NCI-H2107 treated with DMSO at 0.1 percent for 48 hours (cell line): ENCODE data around the gene TEKT4.
"Not testable (repeated sequence)": the region's sequence is repeated elsewhere in the genome, so short reads cannot be mapped to it uniquely, and the experiment has no call there.

Source experiments
- DNase-seq: peaks from one replicate; lab custom pipeline; 2025; ENCODE audit not compliant: unreplicated experiment; lab: John Stamatoyannopoulos, UW

TEKT4 gene, protein sequence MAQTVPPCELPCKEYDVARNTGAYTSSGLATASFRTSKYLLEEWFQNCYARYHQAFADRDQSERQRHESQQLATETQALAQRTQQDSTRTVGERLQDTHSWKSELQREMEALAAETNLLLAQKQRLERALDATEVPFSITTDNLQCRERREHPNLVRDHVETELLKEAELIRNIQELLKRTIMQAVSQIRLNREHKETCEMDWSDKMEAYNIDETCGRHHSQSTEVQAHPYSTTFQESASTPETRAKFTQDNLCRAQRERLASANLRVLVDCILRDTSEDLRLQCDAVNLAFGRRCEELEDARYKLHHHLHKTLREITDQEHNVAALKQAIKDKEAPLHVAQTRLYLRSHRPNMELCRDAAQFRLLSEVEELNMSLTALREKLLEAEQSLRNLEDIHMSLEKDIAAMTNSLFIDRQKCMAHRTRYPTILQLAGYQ

DNA sequence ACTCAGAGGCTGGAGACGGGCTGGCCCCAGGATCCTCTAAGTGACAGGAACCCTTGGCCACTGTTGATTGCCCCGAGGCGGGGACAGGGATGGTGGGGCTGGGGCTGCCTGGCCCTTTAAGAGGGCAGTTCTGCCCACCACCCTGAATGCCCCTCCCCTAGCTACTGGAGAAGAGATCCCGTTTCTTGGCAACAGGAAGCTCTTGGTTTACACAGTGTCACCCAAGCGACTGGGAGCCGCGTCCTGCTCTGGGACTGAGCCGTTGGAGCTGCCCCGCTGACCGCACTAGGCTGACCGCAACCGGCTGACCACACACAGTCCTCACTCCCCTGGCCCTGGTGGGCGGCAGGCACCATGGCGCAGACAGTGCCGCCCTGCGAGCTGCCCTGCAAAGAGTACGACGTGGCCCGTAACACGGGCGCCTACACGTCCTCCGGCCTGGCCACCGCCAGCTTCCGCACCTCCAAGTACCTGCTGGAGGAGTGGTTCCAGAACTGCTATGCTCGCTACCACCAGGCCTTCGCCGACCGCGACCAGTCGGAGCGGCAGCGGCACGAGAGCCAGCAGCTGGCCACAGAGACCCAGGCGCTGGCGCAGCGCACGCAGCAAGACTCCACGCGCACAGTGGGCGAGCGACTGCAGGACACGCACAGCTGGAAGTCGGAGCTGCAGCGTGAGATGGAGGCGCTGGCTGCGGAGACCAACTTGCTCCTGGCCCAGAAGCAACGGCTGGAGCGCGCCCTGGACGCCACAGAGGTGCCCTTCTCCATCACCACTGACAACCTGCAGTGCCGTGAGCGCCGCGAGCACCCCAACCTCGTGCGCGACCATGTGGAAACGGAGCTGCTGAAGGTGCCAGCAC lies at the start of gene TEKT4:
TSS of gene TEKT4 (plus strand) at position 205 of the 862 bp plus-strand sequence. CDS start at position 355, 150 bp downstream.
- DNase-seq = no peak

DNA sequence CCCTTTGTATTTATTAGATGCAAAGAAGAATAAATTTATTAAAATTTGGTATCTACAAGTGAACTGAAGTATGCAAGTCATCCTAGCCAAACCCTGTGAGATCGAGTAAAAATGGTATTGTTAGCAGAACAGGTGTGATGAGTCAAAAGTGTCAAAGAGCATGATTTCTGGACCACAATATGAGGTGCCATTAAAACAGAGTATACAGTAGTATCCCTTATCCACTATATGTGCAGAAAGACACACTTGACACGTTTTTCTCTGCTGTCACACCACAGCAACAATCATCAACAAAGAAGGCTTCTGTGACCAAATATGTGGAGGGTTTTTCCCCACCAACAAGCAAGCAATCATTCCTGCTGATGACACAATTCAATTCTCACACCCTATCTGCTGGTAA lies 32.0 kb upstream of the TEKT4 start:
- not testable (repeated sequence) for DNase-seq

DNA sequence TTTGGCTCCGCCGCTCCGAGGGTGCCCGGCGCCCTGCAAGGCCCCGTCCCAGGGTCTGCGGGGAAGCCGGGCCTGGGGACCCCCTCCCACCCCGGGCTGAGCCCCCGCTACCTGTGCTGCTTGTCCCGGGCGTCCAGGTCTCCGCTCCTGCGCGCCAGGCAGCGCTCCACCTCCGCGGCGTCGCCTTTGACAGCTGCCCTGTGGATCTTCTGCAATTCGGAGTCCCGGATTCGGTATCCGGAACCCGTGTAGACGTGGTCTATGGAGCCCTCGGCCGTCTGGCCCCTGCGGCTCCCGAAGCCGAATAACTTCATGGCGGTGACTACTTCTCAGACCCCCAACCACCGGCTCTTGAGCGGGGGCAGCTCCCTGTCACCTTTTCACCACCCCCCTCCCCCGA lies 14.4 kb upstream of the TEKT4 start:
- DNase-seq = not testable (repeated sequence)

DNA sequence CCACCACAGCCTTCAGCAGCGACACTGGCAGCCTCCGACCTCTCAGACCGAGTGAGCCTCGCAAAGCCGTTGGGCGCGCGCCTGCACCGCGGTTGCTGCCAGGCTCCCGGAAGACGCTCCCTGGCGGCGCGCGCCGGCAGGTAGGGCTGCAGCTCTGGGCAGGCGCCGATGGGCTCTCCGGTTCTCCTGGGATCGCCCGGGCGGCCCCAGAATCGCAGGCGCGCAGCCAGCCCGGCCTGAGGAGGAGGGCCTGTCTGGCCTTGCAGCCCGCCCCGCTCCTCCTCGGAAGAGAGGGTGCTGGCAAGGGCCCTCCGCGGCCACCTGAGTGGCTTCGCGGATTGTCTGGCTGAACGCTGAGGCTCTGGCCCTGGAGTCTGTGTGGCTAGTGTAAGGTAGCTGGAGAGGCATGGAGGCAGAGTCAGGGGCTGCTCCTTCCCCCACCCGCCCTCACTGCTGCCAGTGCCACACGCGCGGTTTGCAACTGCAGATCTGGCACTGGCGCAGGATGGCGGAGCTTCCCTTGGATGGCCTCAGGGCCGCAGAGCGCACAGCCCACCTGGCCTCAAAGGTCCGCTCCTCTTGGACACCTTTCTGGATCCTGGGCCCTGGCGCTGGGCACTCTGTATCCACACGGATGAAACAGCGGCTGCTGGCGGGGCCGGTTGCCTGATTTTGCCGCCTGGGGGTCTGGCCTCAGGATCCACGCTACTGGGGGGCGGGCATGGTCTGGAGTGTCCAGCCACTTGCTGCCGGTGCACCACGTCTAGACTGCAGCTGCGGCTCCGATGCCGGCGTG lies 13.7 kb upstream of the TEKT4 start:
- DNase-seq = not testable (repeated sequence)

DNA sequence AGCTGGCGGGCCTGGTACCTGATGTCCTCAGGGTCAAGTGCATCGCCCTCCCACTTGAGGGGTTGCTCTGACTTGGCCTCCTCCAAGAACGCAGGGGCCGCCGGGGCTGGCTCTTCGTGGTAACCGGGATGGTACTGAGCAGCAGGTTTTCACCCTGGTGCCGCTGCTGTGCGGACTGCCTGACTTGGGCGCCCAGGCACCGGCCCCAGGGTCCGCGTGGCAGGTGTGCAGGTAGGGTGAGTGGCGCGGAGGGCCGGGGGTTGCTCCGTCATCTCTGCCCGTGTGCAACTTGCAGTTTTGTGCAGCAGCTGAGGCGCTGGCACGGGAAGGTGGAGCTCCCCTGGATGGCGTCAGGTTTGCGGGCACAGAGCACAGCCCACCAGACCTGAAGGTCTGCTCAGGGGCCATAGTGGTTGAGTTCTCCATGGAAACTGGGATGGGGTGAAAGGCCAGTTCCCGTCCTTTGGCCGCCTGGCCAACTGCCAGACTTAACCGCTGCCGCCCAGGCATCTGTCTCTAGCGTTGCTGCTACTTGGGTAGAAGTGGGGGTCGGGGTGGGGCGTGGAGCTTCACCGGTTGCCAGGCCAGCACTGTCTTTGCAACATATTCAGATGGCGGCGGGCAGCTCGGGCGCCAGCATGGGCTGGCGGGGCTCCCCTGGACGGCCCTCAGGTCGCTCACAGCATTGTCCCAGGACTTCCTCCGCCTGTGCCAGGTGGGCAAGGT lies 12.9 kb upstream of the TEKT4 start:
- not testable (repeated sequence) for DNase-seq

DNA sequence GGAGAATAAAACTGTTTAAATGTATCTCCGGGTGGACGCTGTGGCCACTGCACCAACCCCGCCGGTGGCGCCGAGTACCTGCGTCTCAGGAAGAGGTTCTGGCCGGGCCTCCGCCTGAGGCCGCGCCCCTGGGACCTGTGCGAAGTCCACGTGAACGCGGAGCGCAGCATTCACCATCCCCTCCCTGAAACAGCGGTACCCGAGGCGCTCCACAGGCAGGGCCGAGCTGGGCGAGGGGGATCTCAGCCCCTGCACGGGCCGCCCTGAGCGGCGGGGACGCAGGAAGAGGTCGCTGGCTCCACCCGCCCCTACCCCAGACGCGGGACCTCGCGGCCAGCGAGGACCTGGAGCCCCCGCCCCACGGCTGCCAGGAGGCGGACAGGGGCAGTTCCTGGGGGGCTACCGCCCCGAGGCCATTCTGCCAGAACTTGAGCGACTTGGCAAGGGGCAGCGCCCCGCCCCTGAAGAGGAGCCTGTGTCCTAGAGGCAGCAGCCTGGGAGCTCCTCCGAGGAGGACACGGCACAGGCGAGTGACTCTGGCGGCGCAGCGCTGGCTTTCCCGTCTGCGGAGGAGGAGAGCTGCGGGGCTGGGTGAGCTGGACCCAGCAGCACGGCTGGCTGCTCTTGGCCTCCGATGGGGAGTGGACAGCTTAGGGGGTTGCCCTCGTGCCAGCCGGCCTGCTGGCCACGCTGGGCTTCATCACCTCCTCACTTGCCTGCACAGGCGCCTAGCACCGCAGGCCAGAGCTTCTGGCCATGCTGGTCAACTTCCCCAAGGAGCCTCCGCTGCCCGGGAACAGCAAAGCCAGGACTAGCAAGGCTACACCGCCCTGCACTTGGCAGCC lies 9.7 kb upstream of the TEKT4 start:
- DNase-seq = no peak

DNA sequence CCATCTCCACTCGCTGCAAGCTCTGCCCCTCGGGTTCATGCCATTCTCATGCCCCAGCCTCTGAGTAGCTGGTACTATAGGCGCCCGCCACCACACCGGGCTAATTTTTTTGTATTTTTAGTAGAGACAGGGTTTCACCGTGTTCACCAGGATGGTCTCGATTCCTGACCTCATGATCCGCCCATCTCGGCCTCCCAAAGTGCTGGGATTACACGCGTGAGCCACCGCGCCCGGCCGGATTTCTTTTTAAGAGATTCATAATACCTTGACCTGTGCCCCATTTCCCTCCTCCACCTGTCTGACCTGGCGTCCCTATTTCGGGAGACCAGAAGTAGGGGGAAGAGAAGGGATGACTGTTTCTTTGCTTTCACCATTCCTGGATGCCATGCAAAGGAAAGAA lies 8.3 kb upstream of the TEKT4 start:
- not testable (repeated sequence) for DNase-seq

DNA sequence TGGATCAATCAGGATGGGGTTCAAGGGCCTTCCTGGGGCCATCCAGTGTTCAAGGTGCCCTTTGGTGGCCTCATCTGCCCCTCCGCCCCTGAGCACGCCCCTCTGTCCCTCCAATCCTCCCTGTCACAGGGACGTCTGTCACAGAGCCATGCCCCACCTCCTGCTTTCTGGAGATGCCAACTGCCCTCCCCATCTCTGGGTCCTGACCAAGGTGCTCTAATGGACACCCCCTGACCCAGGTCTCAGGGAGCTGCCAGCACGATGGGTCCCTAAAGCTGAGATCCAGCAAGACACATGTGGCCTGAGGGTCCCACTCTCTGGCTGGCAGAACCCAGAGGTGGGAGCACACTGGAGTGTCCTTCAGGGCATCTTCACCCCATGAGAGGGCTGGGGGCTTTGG lies 2.1 kb upstream of the TEKT4 start:
- DNase-seq = no peak

DNA sequence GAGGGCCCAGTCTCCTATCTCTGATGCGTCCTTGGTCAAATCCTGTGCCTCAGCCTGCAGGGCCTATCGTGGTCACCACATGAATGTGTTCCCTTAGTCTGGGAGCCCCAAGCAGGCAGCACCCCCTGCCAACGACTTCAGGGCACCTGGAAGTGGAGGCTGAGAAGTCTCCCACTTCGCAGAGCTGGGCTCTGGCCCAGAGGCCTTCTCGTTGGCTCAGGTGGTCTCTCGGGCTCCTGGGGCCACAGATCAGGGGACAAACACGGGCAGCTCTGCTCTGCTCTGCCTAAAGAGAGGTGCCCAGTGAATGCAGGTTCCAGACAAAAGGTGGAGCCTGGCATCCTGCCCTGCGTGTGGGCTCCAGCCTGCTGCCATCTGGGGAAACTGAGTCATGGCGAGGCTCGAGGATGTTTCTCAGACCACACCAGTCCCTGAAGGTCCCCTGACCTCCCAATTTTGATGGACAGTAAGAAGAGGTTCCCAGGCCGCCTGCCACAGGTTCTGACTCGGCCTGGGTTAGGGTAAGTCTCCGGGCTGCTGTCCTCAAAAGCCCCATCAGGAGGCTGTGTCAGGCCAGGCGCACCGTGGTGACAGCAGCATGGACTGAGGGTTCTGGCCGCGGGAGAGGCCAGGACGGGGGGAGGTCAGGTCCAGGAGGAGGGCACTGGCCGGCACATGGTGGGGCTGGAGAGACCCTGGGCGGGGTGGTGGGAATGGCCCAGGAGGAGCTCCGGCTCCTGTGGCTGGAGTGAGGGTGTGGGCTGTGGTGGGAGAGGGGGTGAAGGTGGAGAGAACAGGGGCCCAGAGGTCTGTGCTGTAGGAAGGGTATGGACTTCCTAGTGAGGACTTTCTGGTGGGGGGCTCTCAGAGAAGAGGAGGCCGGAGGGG lies 1.4 kb upstream of the TEKT4 start:
- no peak for DNase-seq

DNA sequence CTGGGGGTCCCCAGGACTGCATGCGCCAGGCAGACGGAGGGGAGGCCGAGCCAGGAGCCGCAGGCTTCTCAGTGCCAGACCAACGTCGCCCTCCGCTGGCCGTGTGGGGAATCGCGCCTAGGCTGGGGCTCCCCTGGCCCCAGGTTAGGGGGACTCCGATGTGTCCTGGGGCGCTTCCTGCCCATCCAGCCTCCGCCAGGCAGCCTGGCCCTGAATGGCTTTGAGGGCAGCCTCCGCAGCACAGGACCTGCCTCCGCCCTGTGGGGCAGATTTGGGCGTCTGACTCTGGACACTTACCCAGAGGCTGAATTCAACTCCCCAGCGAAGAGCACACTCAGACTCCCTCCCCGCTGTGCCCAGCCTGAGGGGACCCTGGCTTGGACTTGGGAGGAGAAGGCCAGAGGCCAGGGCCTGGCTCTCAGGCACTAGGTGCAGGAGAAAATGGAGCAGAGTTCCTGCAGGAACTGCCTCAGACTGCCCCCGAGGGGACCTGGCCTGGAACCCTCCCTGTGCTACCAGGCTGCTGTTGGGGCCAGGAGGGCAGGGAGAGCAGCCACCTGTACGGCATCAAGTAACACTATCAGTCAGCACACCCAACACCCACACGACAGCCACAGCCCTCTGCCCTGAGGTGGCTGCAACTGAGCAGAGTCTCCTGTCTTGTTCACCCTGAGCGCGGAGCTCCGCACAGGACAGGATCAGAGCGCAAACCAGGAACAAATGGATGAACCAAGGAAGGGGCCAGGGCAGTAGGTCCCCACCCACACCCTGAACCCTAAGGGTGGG lies 597 bp upstream of the TEKT4 start:
- no peak for DNase-seq

DNA sequence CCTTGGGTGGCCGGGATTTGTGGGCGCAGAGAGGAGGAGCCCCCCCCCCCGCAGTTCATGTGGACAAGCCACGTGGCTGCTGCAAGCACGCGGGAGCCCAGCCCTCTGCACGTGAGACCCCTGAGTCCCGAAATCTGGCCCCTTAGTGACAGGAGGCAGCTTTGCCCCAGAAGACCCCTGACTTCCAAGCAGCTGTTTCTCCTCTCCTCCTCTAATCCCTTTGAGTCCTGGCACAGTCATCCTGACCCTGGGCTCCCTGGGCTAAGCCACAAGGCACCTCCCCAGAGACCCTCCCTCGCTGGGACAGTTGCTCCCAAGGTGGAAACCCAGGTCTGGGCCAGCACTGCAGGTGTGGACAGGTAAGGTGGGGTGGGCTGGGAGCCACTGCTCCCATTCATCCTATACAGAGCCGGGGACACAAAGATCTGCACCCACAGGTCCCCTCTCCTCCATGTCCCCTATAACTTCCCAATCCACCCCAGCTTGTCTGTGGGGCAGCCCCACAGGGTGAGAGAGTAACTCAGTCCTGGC lies 923 bp downstream of the TEKT4 start:
- DNase-seq = no peak

DNA sequence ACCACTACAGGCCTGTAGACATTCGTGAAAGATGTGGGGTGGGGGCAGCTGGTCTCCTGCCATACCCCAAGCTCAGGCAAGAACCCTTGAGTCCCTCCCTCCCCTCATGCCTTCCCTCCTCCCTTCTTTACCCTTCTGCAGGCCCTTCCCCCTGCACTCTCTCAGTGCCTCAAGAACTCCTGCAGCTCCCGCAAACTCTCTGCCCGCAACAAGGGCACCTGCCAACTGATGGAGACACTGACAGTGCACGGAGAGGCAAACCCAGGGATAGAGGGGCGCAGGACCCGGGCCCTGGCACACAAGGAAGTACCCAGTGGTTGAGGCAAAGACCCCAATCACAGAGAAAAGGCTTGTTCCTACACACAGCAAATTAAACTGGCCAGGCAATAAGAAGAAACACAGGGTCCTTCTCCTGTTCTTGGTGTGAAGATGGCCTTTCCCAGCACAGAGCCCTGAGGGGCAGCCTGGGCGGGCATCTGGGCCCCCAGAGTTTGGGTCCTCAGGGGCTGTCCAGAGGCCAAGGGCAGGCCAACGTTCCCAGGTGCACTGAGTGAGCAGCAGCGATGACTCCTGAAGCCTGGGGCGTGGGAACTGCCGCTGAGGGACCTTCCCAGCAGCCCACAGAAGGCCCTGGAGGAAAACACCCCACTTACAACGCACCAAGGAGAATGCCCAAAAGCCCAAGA lies 1.6 kb downstream of the TEKT4 start:
- no peak for DNase-seq

DNA sequence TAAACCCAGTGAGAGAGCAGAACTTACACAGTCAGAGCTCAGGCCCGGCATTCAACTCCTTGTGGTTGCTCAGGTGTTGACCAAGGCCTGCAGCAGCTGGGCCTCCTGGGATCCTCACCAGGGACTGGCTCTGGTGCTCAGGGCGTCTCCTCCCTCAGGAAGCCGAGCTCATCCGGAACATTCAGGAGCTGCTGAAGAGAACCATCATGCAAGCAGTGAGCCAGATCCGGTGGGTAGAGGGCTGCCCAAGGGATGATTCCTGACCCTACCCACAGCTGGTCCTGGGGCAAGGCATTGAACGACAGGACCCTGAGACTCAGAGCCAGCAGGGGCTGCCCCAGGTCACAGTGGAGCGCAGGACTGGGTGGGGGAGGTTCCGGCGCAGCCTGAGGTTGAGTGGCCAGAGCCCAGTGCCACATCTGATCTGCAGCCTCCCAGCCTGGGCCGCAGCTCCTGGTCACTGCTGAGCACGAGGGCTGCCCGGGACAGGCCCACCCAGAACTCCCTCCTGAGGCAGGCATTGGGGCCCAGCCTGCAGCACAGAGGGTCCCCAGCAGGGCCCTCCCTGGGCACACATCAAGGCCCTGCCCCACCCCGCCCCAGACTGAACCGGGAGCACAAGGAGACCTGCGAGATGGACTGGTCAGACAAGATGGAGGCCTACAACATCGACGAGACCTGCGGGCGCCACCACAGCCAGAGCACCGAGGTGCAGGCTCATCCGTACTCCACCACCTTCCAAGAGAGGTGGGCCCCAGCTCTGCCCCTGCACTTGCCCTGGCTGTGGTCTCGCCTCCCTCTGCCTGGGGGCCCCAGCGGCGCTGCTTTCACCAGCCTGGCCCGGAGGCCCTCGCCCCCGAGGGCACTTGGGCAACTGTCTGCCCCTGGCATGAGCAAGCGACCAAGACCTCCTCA lies 2.4 kb downstream of the TEKT4 start:
- no peak for DNase-seq

DNA sequence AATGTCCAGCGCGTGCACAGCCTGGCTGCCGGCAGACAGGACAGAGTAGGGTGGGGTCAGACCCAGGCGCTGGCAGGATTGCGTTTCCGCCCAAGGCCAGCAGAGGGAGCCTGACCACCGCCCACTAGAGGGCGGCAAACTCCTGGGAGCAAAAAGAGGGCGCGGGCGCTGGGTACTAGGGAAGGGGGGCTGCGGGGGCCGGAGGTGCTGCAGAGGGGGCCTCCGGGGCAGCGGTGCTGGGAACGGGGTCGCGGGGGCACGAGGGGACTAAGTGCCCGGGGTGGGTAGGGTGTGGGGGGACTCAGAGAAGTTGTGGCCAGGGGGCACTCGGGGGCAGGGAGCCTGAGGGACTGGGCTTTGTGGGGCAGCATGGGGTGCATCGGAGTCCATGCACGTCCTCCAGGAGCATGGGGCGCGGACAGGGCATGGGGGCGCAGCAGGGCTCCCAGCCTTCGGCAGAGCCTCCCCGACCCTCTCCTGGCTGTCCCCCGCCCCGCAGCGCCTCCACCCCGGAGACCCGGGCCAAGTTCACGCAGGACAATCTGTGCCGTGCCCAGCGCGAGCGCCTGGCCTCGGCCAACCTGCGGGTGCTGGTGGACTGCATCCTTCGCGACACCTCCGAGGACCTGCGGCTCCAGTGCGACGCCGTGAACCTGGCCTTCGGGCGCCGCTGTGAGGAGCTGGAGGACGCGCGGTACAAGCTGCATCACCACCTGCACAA lies 3.2 kb downstream of the TEKT4 start:
- no peak for DNase-seq

DNA sequence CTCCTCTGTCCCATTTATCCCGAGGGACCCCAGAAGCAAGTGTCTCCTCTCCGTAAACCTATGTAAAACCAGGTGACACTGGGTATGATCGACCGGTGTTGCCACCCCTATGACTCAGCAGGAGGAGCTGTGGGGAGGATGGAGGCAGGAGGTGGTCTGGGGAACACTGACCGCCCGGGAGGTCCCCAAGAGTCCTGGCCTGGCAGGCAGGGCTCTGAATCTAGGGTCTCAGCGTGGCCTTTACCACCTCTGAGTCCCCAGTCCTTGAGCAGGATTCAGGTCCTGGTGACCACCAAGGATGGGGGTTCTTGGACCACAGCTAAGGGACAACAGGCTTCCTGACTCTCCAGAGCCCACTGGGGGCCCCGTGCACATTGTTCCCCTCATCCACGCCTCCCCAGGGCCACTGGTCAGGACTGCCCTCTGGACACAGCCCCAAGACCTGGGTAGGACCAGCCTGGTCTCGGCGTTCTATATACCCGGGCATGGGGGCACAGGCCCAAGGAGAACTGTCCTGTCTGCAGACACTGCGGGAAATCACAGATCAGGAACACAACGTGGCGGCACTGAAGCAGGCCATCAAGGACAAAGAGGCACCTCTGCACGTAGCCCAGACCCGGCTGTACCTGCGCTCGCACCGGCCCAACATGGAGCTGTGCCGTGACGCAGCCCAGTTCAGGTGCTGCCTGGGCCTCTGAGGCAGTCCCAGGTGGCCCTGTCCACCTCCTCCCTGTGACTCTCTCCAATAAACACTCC lies 4.0 kb downstream of the TEKT4 start:
- DNase-seq = no peak
